ENCODE results near the gene NECTIN4.
A peak's percentile ranks its signal among the peaks of the same experiment; 100 is the strongest.
"Not testable (repeated sequence)": the region's sequence is repeated elsewhere in the genome, so short reads cannot be mapped to it uniquely, and the experiment has no call there.

The NECTIN4 gene

DNA sequence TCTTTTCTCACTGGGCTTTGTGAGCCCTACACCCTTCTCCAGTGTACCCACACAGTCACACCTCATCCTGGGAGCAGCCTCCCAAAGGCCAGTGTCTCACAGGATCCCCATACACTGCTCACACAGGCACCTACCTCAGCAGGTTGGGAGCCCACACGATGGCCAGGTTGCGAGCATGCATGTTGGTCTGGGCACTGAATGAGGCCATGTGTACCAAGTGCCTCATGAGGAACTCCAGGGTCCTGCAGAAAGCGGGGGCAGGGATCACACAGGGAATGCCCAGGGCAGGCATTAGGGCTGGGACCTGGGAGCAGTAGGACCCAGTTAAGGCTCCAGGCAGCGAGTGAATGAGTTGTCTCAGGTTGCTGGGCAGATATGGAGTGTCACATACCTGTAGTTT is 35.1 kb downstream of the NECTIN4 start:
- no peak for DNase-seq

DNA sequence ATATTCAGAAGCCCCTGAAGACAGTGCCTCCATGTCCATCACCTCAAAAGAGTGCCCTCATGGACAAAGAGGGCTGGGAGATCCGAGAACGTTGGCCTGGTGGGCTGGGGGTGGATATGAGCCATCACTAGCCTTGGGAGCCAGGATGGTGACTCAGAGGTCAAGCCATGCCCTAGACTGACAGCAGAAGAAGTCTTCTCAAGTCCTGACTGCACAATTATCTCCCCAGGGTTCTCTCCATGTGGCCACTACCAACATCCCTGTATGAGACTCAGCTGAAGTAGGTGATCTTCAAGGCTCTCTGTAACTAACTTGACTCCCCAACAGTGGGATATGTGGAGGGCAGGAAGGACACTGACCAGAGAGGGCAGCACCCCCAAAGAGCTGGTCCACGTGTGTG is 36.5 kb downstream of the NECTIN4 start:
- no peak for DNase-seq

DNA sequence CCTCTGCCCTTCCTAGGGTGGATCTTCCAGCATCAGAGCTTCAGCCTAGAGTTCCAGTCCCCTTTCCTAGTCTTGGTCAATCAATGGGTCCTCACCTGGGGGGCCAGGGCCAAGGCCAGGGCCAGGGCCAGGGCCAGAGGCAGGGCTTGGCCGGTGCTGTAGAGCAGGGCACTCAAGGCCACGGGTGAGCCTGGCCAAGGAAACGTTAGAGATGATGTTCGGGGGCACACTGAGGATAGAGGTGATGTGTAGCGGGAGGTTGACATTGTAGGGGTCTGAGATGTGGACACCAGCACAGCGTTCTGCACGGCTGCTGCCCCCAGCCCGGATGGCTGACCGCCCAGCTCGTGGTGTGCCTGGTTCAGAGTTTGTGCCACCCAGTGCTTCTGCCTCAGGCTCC is 38.1 kb downstream of the NECTIN4 start:
- no peak for DNase-seq

DNA sequence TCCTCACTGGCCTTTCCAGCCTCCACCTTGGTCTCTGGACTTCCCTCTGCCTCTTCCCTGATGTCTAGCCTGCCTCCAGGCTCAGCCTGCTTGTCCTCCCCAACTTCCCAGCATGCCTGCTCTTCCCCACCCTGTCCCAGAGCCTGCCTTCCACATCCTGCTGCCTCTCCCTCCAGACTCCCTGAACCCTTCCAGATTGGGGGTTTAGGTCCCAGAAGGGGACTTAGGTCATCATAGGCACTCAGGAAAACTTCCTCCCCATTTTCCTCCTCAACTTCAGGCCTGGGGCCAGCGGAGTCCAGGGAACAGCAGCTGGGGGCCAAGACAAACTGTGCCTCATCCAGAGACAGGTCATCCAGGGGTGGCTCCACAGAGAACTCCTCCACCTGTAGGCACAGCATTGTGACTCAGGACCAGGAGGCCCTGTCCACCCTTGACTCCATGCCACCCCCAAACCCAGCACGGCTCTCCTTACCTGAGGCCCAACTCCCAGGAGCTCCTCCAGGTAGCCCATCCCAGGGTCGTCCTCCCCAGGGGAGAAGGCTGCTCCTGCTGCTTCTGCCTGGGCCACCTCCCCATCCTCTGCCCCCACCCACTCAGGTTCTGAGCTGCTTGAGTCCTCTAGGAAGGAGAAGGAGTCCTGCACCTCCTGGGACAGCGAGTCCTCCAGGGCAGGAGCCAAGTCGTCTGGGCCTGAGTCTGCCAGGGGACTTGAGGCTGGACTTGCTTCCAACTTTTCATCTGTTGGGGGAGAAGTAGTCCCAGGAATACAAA is 40.2 kb downstream of the NECTIN4 start:
- DNase-seq, result no peak

DNA sequence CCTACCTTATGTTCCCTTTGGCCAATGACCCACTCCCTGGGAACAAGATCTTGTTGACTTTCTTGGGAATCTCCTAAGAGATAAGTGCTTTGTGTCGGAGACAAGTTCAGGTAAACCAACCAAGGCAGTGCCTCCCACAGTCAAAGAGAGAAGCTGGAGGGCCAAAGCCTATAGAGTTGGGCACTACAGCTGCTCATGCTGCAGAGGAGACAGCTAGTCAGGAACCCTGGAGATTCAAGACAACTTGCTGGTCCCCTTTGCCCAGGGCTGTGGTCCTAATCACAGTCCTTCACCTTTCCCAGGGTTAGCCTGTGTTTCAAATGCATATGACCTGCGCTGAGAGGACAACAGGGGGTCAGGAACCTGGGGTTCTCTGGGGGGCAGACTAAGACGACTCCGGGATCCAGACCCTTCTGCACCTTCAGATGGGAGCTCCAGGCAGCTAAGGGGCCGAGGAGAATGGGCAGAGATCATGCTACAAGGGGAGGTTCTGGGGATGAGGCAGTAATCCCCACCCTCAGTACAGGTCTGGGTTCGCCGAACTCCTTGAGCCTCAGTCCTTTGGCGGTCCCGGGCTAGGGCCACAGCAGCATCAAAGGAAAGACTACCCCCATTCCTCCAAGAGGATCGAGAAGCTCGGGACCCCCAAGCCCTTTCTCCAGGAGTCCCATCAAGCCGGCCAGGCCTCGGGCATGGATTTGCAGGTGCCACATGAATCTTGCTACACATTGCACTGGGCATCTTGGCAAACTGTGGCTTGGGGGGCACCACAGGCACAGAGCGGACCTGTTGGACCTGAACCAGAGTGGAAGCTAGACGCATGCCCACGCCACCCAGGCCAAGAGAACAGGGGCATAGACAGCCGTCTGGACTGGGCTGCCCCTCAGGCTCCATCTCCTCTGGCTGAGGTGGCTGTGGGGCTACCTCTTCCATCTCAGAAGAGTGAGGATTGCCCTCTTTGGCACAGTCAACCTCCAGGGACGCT is 41.6 kb downstream of the NECTIN4 start:
- no peak for DNase-seq

DNA sequence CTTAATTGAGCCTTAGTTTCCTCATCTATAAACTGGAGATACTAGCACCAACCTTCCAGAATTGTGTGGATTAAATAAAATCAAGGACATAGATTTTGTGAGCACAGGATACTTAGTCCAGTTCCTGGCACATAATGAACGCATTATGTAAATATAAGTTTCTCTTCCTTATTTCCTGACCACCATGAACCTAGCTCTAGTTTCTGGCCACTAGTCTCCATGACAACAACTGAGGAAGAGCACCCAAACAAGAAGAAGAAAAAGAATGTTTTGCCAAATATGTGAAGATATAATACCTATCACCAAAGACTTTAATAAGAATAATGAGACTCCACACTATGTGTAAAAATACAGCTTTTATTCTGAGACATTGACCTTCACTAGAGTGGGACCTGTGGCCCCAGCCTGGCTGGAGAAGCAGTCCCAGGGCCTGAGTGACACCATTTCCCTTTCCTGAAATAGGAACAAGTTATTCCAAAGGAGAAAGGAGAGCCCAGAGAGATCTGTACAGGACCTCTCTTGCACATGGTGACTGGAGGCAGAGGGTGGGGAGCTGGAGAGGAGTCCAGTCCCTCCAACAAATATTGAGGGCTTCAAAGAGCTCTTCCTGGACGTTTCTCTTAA is 42.6 kb downstream of the NECTIN4 start:
- no peak for DNase-seq

DNA sequence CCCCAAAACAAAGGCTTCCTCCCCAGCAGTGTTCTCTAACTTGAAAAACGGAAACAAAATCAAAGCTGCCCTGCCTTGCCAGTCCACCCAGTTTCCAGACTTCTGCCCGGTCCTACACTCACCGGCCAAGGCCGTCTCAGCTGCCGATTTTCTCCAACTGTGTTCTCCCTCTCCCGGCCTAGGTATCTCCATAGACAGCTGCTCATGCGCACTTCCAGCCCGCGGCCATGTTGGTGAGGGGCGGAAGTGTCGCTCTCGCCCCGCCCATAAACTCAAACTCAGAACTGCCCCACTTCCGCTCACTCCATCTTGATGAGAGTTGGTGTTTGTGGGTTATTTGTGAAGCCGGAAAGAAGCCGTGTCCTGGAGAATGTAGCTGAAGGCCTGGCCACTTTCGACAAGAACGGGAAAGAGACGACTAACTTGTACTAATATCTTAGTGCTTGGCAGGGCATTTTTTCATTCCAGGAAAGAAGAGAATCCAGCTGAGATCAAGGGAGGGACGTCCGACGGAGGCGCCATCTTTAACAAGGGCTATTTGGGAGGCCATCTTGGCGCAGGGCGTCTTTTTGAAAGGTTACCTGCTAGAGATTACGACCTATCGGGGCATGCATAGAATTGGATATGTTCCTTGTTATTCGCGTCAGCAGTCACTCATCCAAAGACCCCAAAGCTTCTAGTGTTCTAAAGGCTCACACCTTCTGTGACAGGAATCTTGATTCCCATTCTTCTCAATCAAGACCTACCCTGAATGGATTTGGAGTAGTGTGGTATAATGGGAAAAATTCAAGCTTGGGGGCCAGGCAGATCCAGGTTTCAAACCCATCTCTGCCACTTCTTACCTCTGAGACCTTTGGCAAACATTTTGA is 43.4 kb downstream of the NECTIN4 start, which contains the start of gene USF1:
TSS of gene USF1 (minus strand) at position 242 of the 869 bp plus-strand sequence. CDS start 2,702 bp downstream, outside the sequence.
- peak; percentile 95 for DNase-seq

DNA sequence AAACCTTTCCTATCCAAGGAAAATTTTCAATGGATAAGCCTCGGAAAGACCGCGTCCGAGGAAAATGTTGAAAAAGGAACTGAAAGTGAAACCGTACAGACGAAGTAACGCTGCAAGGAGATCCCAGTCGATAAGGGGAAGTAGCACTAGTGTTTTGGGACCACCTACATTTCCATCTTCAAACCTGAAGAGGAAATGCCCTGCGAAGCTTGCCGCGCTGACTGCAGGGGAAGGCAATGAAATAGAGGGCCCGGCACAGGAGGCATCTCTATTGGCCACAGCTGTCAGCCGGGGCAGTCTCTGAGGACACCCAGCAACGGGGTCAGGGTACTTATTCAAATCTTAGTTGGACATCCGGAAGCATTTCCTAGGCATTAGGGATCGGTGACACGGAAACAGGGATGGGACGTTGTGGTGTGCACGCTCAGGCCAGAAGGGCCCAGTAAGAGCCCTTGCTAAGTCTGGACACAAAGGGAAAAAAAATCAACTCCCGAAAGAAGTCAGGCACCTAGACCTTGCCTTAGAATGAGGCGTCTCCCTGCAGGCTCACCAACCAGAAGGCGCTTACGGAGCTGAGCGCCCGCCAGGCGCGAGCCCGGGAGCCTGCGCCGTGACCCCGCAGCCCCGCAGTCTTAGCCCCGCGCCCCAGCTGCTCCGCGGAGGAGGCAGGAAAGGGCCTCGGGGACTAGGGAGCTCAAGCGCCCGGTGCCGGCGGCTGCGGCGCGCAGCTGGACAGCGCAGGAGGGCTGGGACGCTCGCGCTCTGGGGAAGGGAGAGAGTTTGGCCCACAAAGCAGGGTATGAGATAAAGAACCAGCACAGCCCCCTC is 44.2 kb downstream of the NECTIN4 start:
- peak; percentile 45 for DNase-seq

DNA sequence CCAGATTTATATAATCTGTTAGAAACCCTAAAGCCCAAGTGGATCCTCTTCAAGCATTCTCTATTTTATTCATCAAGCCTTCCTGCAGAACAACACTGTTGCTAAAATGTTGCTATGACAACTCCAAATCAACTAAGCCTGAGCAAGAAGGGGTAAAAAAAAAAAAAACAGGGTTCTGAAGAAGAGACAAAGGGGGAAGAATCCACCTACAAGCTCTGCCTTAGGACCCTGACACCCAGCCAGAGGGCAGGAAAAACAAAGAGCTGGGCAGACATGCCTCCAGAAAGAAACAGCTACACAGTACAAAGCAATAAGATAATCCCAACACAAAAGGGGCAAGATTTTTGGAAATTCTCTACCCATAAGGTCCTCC is 44.8 kb downstream of the NECTIN4 start:
- DNase-seq, result no peak

DNA sequence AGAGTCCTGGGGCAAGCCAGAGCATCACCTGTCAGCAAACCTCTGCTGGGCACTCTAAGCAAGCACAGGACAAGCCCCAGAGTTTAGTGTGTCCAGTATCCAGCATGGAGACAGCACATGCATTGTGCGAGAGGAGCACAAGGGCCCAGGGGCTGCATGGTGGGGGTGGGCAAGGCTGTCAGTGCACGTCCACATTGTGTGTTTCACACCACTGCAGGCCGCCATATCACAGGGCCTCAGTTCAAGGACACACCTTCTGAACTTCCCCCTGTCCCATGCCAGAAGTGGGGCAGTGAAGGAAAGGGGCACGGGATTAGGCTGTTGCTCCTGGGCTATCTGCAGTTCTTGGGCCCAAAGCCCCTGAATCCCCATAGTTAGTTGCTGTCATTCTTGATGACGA is 49.8 kb downstream of the NECTIN4 start:
- no peak for DNase-seq

DNA sequence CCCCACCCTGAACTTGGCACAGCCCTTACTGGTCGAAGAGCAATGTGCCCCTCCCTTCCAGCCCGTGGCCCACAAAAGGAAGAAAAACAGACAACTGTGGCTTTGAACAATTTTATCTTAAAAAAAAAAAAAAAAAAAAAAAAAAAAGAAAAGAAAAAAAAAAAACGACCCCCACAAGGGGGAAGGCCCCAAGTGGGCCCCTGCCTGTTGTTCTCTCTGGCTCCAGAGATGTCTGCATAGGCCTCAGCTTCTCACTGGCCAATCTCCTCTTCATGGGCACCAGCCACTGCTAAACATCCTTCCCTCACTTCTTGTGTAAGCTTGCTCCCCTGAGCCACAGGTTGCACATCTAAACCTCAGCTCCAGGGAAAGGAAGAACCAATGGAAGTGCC is 50.2 kb downstream of the NECTIN4 start:
- DNase-seq, result no peak

DNA sequence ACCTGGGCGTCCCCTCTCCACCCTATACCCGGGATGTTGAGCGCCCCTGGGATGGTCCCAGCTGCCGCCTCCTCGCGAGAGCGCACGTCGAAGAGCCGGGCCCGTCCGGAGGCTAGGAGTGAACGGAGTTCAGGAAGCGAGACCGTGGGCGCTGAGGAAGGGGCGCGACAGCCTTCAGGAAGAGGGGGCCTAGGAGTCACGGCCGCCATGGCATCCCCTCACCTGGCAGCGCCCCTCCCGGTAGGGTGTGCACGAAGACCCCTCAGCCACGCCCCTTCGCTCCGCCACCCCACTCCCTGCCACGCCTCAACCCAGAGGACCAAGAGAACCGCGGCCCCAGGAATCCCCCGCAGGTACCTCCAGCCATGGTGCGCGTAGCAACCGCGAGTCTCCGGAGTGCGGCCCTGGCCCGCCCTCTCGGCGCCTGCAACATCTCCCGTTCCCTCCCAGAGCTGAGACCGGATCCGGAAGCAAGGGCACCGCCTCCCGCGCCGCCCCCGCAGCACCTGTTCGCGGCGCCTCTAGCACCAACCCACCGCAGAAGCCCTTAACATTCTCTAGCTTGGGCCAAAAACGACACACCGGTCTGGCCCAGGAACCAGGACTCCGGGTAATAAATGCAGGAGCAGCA is 50.7 kb downstream of the NECTIN4 start, which contains the start of gene TSTD1:
TSS of gene TSTD1 (minus strand) at position 442 of the 631 bp plus-strand sequence. CDS start at position 367, 75 bp downstream.
- DNase-seq, result no peak

DNA sequence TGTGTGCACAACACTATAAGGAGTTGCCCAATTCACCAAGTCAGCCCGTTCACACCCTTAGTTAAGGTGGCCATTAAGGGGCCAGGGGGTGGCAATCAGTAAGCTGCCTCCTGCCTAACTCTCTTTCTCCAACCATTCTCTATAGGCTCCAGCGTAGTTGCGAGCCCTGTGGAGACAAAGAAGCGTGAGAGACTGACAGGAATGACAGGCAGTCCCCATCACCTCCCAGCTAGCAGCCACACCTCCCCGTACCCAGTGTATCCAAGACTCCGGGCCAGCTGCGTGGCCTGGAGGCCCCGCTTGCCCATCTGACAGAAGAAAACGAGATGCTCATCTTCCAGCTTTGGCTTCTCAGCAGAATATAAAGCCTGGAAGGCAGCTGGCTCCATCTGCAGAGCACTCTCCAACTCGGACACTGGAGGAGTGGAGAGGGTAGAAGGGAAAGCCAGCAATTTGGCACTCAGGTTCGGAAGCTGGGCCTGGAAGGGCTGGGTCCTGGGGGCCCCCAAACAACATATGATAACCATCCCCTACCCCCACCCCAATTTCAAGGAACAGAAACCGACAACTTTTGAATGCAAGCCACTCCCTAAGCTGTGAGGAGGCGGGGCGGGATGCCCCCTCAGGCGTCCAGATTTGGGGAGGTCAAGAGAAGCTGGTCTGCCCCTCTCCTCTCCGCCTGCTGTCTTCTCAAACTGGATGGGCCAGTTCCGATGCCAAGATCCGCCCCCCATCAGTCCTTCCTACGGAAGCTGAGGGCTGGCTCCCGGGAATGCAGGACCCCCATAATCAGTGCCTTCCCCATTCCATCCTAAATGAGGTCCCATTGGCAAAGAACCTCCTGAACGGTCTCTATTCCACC is 51.5 kb downstream of the NECTIN4 start:
- no peak for DNase-seq

DNA sequence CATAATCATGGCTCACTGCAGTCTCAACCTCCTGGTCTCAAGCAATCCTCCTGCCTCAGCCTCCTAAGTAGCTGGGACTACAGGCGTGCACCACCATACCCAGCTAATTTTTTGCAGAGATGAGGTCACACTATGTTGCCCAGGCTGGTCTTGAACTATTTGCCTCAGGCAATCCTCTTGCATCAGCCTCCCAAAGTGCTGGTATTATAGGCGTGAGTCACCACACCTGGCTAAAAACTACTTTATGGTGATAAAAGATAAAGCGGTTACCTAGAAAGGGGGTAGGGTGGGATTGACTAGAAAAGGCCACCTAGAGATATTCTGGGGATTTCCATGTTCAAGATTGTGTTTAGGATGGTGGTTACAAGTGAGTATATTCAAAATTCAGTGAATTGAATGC is 55.6 kb downstream of the NECTIN4 start:
- DNase-seq, result no peak

DNA sequence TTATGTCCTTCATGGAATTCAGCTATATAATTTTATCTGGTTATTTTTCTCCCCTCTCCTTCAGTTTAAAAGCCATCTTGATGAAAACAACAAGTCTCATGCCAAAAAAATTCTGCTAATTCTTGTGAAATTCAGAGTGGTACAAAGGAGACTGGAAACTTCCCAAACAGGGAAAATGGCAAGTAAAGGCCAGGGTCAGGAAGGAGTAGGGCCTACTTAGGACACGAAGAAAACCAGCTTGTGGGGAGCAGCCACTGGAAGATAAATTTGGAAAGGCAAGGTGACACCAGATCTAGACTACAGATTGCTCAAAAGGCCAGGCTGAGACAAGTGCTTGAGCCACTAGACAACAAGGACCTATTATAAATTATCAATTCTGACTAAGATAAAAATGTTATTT is 56.9 kb downstream of the NECTIN4 start:
- DNase-seq, result no peak

DNA sequence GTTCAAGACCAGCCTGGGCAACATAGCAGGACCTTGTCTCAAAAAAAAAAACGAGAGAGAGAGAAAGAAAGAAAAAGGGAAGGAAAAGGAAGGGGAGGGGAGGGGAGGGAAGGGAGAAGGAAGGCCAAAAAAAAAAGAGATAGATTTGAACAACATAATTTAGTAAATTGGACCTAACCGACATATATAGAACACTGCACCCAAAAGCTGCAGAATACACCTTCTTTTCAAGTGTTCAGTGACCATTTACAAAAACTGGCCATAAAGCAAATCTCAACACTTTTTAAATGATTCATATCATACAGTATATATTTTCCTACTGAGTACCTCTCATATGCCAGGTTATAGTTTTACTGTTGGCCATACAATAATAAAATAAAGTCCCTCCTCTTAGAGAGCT is 57.5 kb downstream of the NECTIN4 start:
- no peak for DNase-seq

DNA sequence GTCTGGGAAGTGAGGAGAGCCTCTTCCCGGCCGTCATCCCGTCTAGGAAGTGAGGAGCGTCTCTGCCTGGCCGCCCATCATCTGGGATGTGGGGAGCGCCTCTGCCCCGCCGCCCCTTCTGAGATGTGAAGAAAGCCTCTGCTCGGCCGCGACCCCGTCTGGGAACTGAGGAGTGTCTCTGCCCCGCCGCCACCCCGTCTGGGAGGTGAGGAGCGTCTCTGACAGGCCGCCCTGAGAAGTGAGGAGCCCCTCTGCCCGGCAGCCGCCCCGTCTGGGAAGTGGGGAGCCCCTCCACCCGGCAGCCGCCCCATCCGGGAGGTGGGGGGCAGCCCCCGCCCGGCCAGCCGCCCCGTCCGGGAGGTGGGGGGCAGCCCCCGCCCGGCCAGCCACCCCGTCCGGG is 59.9 kb downstream of the NECTIN4 start:
- not testable (repeated sequence) for DNase-seq

DNA sequence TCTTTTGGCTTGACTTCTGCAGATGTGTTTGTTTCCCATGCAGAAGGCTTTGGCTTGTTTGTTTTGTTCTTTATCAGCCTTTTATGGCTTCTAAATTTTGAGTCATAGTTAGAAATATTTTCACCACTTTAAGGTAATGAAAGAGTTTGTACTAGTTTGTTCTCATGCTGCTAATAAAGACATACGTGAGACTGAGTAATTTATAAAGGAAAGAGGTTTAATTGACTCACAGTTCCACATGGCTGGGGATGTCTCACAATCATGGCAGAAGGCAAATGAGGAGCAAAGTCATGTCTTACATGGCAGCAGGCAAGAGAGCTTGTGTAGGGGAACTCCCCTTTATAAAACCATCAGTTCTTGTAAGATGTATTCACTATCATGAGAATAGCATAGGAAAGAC is 62.4 kb downstream of the NECTIN4 start:
- not testable (repeated sequence) for DNase-seq

DNA sequence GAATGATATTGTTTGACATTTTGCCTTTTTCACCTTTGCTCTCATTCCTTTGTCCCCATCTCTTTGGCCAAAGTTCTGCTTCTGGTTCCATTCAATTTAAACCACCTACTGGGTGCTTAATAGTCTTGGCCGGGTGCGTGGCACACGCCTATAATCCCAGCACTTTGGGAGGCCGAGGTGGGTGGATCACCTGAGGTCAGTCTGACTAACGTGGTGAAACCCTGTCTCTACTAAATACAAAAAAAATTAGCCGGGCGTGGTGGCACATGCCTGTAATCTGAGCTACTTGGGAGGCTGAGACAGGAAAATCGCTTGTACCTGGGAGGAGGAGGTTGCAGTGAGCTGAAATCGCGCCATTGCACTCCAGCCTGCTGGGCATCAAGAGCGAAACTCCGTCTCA is 66.9 kb downstream of the NECTIN4 start:
- DNase-seq, result not testable (repeated sequence)

DNA sequence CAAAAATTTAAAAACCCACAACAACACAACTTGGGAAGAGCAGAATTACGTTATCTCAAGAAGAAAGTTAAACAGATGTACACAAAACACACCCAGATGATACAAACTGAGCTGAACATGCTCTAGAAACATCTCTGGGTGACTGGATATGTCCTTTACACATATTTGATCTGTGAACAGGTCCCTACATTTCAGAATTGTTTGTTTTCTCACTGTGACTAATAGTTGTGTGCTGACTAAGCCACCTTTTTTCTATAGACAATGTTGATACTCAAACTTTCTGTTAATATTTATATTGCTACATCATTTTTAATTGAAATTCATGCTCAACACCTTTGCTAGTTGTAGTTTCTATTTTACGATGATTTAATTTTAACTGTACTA is 67.4 kb downstream of the NECTIN4 start:
- DNase-seq, result no peak

Data from fibroblast of skin of abdomen (primary cell).